Ovary (tissue), 3 donors: Measurements from ENCODE around the gene TGIF2.

Source experiments
- EP300 ChIP-seq: sonication (generic); formaldehyde crosslinking; IDR thresholded peaks from one replicate; pipeline ENCODE4 v1.6.1; 2017; ENCODE audit warnings: antibody characterized with exemption
- POLR2A ChIP-seq: fragments of 450-650 bp; IDR thresholded peaks from one replicate; pipeline ENCODE4 v1.6.1; 2017; ENCODE audit warnings: antibody characterized with exemption, mild to moderate bottlenecking, moderate library complexity
- TF ChIP-seq, protein P1 (sequence below), 3 donors: fragments of 450-650 bp in 2 of 3; fragments of 200-600 bp in 1 of 3; IDR thresholded peaks; one replicate each; pipeline versions ENCODE4 v1.5.1 to v1.8.0; 2016 to 2022; ENCODE audit warnings: antibody characterized with exemption in 3 of 3, mild to moderate bottlenecking in 1 of 3
- donor health status: DM: no; HTN: no; CAD: no.

DNA sequence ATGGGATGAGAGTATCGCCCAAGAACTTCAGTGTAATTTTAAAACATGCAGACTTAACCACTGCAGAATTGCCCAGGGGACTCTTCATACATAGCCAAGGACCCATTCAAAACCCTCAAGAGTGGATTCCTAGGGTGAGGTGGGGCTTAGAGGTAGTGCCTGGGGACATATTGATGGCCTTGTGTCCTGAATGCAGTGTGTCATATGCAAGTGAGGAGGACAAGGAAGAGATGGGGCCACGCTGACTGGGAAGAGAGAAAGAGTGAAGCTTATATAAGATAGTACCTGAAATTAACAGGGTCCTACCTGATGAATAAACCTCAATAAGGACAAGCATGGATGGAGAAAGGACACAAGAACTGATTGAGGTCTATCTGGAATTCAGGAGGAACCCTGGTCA, 18.1 kb upstream of the TGIF2 start:
- TF ChIP-seq, protein P1, sequence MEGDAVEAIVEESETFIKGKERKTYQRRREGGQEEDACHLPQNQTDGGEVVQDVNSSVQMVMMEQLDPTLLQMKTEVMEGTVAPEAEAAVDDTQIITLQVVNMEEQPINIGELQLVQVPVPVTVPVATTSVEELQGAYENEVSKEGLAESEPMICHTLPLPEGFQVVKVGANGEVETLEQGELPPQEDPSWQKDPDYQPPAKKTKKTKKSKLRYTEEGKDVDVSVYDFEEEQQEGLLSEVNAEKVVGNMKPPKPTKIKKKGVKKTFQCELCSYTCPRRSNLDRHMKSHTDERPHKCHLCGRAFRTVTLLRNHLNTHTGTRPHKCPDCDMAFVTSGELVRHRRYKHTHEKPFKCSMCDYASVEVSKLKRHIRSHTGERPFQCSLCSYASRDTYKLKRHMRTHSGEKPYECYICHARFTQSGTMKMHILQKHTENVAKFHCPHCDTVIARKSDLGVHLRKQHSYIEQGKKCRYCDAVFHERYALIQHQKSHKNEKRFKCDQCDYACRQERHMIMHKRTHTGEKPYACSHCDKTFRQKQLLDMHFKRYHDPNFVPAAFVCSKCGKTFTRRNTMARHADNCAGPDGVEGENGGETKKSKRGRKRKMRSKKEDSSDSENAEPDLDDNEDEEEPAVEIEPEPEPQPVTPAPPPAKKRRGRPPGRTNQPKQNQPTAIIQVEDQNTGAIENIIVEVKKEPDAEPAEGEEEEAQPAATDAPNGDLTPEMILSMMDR (IDR thresholded peaks at IDR 0.05), result no peak
- no peak for TF ChIP-seq POLR2A
- TF ChIP-seq EP300, result no peak
